GM21390 (cell line): Measurements from ENCODE around the gene BCL2L1.
"Not testable (repeated sequence)": the region's sequence is repeated elsewhere in the genome, so short reads cannot be mapped to it uniquely, and the experiment has no call there.

Experiments
- ATAC-seq: cut with Tn5 transposase; IDR thresholded peaks from one replicate; pipeline ENCODE4 v1.9.1; 2021; ENCODE audit not compliant: unreplicated experiment

BCL2L1 gene

GRCh38 chr20:31722257-31723068 is at the start of gene BCL2L1:
Gene BCL2L1 (minus strand): TSS chr20:31722868. CDS start chr20:31722218, 650 bp downstream.
- ATAC-seq, result no peak

- no peak for ATAC-seq
Measured at GRCh38 chr20:31770243-31770642, 47.6 kb upstream of the BCL2L1 start.

GRCh38 chr20:31769681-31770080 is 47.0 kb upstream of the BCL2L1 start:
- no peak for ATAC-seq

GRCh38 chr20:31767805-31768204 is 45.1 kb upstream of the BCL2L1 start:
- no peak for ATAC-seq

GRCh38 chr20:31764641-31765305 is 42.1 kb upstream of the BCL2L1 start:
- ATAC-seq, result no peak

GRCh38 chr20:31760519-31761240 is 38.0 kb upstream of the BCL2L1 start:
- no peak for ATAC-seq

- ATAC-seq, result no peak
Measured at GRCh38 chr20:31759836-31760518, 37.3 kb upstream of the BCL2L1 start.

GRCh38 chr20:31758991-31759390 is 36.3 kb upstream of the BCL2L1 start:
- ATAC-seq, result no peak

- ATAC-seq, result no peak
Measured at GRCh38 chr20:31758521-31758920, 35.9 kb upstream of the BCL2L1 start.

- ATAC-seq, result no peak
Measured at GRCh38 chr20:31757254-31757653, 34.6 kb upstream of the BCL2L1 start.

GRCh38 chr20:31751126-31751525 is 28.5 kb upstream of the BCL2L1 start:
- ATAC-seq, result no peak

- no peak for ATAC-seq
Measured at GRCh38 chr20:31749223-31749622, 26.6 kb upstream of the BCL2L1 start.

GRCh38 chr20:31747640-31748039 is 25.0 kb upstream of the BCL2L1 start:
- ATAC-seq, result no peak

GRCh38 chr20:31747028-31747427 is 24.4 kb upstream of the BCL2L1 start:
- not testable (repeated sequence) for ATAC-seq

GRCh38 chr20:31746068-31746878 is 23.6 kb upstream of the BCL2L1 start:
- no peak for ATAC-seq

- no peak for ATAC-seq
Measured at GRCh38 chr20:31740656-31741323, 18.1 kb upstream of the BCL2L1 start.

- ATAC-seq, result no peak
Measured at GRCh38 chr20:31740208-31740607, 17.5 kb upstream of the BCL2L1 start.

GRCh38 chr20:31739550-31739977 is 16.9 kb upstream of the BCL2L1 start:
- ATAC-seq, result peak; percentile 14

GRCh38 chr20:31738729-31739549 is 16.3 kb upstream of the BCL2L1 start, which contains the start of gene TPX2:
Gene TPX2 (plus strand): TSS chr20:31739290. CDS start chr20:31757477, 18,187 bp downstream.
- peak; percentile 88 for ATAC-seq
